AG04449 (cell line): ENCODE data around the gene UBR1.

ENCODE experiments used
- CTCF ChIA-PET: fragments of 350-600 bp; formaldehyde crosslinking; extraction: SDS; loops from one replicate; lab custom pipeline; 2021; ENCODE audit warnings: antibody characterized with exemption; lab: Yijun Ruan, JAX
- POLR2A ChIA-PET: fragments of 400-600, 350-600 bp; formaldehyde crosslinking; extraction: SDS; loops from one replicate; lab custom pipeline; 2020; ENCODE audit warnings: antibody characterized with exemption, inconsistent platforms; lab: Yijun Ruan, JAX
- DNase-seq: peaks from one replicate; pipeline ENCODE4 v3.0.0-alpha.2; 2010; ENCODE audit warnings: low read depth, low spot score
- H3K4me3 ChIP-seq: 2 replicates; pipeline ENCODE4 v1.5.1; 2011; ENCODE audit warnings: low read depth, mild to moderate bottlenecking, control low read depth, low read length
- TF ChIP-seq, protein P1 (sequence below): IDR thresholded peaks from one replicate; pipeline ENCODE4 v1.5.1; 2011; ENCODE audit warnings: mild to moderate bottlenecking, moderate library complexity, low read length, control low read depth, inconsistent platforms; ENCODE audit not compliant: insufficient read depth; ENCODE audit errors: missing control alignments

UBR1 gene

DNA sequence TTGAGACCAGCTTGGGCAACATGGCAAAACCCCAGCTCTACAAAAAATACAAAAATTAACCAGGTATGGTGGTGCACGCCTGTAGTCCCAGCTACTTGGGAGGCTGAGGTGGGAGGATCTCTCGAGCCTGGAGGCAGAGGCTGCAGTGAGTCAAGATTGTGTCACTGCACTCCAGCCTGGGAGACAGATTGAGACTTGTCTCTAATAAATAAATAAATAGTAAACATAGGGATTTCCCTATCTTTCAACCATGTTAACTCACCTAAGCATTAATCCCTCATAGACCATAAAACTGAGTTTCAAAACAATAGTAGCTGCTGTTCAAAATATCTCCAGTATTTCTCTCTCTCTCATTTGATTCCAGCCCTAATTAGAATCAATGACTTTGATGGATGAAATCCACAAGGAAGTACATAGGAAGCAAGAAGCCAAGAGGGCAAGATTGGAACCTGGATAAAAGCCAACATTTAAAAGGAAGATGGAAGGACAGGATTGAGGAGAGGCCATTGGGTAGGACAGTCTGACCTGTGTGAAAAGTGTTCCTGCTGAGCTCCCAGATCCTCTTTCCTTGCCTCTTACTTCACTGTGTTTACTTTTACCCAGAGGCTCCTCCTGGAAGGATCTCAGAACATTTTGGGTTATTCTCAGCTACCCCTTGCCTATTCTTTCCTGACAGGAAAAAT is 172.9 kb downstream of the UBR1 start:
- POLR2A ChIA-PET = no interaction called here
- H3K4me3 ChIP-seq = no peak overlapping the region
- TF ChIP-seq, protein P1, sequence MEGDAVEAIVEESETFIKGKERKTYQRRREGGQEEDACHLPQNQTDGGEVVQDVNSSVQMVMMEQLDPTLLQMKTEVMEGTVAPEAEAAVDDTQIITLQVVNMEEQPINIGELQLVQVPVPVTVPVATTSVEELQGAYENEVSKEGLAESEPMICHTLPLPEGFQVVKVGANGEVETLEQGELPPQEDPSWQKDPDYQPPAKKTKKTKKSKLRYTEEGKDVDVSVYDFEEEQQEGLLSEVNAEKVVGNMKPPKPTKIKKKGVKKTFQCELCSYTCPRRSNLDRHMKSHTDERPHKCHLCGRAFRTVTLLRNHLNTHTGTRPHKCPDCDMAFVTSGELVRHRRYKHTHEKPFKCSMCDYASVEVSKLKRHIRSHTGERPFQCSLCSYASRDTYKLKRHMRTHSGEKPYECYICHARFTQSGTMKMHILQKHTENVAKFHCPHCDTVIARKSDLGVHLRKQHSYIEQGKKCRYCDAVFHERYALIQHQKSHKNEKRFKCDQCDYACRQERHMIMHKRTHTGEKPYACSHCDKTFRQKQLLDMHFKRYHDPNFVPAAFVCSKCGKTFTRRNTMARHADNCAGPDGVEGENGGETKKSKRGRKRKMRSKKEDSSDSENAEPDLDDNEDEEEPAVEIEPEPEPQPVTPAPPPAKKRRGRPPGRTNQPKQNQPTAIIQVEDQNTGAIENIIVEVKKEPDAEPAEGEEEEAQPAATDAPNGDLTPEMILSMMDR = no peak
- DNase-seq = no peak
- CTCF ChIA-PET = interaction anchor here (1.1 to 1.6 kb wide), 3 partner anchors 11 to 226 kb away, joined by 3 to 5 read pairs (median 3); partner anchors contain the start of gene CDAN1

DNA sequence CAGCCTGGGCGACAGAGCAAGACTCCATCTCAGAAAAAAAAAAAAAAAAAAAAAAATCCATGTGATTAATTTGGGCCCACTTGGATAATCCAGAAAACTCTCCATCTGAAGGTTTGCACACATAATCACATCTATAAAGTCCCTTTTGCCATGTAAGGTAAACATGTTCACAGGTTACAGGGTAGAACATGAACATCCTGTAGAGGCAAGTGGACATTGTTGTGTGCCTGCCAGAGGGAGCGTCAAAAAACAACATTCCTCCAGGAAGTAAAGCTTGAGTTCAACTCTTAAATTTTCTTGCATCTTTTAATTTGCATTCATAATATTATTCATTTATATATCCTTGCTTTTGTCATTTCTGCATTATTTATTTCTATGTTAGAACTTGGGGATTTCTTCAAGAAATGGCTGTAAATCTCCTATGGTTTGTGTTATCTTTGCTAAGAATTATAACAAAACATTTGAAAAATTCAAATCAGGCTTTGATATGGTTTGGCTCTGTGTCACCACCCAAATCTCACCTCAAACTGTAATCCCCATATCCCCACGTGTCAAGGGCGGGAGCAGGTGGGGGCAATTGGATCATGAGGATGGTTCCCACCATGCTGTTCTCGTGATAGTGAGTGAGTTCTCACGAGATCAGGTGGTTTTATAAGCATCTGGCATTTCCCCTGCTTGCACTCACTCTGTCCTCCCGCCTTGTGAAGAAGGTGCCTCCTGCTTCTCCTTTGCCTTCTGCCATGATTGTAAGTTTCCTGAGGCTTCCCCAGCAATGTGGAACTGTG is 173.9 kb downstream of the UBR1 start:
- TF ChIP-seq, protein P1 = no peak
- no peak for DNase-seq
- no peak overlapping the region for H3K4me3 ChIP-seq
- ChIA-PET POLR2A (no interaction called here), CTCF (no interaction called here)

DNA sequence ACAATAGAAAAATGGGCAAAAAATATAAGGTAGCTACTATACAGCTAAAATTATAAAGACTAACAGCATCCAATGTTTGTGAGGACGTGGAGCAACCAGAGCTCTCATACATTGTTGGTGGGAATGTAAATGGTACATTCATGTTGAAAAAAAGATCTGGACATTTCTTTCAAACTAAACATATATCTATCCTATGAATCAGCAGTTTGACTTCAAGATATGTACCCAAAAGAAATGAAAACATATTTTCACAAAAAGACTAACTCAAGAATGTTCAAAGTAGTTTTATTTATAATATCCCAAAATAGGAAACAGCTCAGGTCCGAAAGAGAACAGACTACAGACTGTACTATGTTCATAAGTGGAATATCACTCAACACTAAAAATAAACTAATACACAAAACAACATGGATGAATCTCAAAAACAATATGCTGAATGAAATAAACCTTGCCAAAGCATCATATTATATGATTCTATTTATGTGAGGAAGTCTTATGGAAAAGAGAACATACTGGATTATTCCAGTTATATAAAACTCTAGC is 176.5 kb downstream of the UBR1 start:
- TF ChIP-seq, protein P1 = no peak
- POLR2A ChIA-PET = no interaction called here
- no peak for DNase-seq
- H3K4me3 ChIP-seq = no peak overlapping the region
- CTCF ChIA-PET = interaction anchor here (0.7 to 9.5 kb wide), 6 partner anchors 11 to 248 kb away, joined by 3 to 147 read pairs (median 4); no protein-coding TSS in a partner anchor

DNA sequence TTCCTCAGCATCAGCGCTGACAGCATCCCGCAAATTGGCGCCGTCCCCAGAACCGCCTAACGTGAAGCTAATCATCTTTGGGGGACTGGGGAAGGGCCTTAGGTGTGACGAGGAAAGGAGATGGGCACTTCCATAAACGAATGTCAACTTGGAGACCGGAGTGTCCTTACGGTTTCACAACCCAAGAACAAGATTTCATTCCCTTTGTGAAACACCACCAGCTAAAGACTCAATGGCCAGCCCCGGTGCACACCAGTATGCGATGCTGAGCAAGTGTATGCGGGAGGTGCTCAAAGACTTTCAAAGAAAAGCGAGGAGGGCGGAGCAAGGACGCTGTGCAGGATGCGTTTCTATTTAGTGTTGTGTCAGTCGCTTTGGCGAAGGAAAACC is 184.5 kb downstream of the UBR1 start:
- ChIA-PET POLR2A (no interaction called here), CTCF (interaction anchor here (0.8 to 9.5 kb wide), 5 partner anchors 10 to 217 kb away, joined by 3 to 147 read pairs (median 5); partner anchors contain the start of gene CDAN1)
- DNase-seq = no peak
- H3K4me3 ChIP-seq = peak overlapping the region; percentile 75
- TF ChIP-seq, protein P1 = no peak

DNA sequence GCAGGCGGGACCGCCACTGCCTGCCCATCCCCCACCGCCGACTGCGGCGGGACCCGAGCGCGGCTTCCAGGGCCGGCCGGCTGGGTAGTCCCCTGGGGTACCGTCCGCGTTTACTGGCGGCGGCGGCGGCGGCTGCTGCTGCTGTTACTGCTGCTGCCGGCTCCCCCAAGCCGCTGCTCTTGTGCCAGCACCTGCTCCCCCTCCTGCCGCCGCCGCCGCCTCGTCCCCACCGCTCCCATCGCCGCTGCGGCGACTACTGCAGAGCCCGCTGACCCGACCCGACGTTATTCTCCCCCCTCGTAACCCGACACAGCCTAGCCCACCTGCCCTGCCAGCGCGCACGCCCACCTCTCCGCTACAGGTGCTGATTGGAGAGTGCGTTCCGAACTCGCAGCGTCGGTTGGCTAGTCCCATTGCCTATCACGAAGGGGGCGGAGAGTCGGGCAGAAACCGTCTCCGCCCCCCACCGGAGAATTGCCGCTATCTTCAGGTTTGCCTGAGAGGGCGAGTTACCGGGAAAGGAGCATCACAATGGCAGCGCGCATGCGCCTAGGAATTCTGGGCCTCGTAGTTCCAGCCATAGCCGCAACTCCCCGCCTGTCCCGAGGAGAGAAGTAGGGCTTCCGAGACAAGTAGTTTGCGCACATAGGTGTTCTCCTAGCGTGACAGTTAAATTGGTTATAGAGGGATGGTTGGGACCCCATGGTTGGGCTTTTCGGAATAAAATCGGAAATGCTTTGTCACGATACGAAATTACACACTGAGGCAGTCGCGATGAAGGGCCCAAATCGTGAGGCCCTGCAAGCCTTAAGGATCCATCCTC is 185.1 kb downstream of the UBR1 start, which contains the start of gene TTBK2:
TSS of gene TTBK2 (minus strand) at position 260 of the 823 bp plus-strand sequence. CDS start 42,161 bp downstream, outside the sequence.
- ChIA-PET CTCF (interaction anchor here (1.2 to 9.5 kb wide), 4 partner anchors 13 to 216 kb away, joined by 3 to 147 read pairs (median 5); partner anchors contain the start of gene CDAN1), POLR2A (no interaction called here)
- H3K4me3 ChIP-seq = peak within 1 kb of the TSS; percentile 75
- TF ChIP-seq, protein P1 = peak; percentile 18
- DNase-seq = peak; percentile 87
